CD14-positive monocyte (primary cell): ENCODE measurements around the gene RBM4B. TPM values are rescaled to one million over a fixed set of nuclear protein-coding genes. Genes with fewer than 3 reads are reported as not detected.

ENCODE experiments used
- DNase-seq, 3 donors: peaks; one replicate each; pipeline ENCODE4 v3.0.0-alpha.2; 2011 to 2022
- H2AFZ ChIP-seq: 2 replicates; pipeline ENCODE4 v1.6.0; 2012; ENCODE audit warnings: mild to moderate bottlenecking, low read depth, low read length, inconsistent platforms; ENCODE audit not compliant: insufficient read depth, poor library complexity, severe bottlenecking
- H3K27ac ChIP-seq, 2 donors: 1 replicate in 1 of 2; 2 replicates in 1 of 2; pipeline ENCODE4 v1.5.1; 2012 to 2013; ENCODE audit warnings: low read length in 2 of 2, control low read depth in 1 of 2, inconsistent platforms in 1 of 2, low read depth in 1 of 2, mild to moderate bottlenecking in 1 of 2
- H3K27me3 ChIP-seq, 2 donors: one replicate each; pipeline versions ENCODE4 v1.6.0 to v1.6.1; 2011 to 2013; ENCODE audit warnings: low read length in 2 of 2; ENCODE audit not compliant: control insufficient read depth in 2 of 2, insufficient read depth in 2 of 2
- H3K36me3 ChIP-seq, 2 donors: replicated peaks in 1 of 2; 1 replicate in 1 of 2; 2 replicates in 1 of 2; pipeline versions ENCODE4 v1.5.1 to v1.6.1; 2012 to 2013; ENCODE audit warnings: low read length in 2 of 2, control low read depth in 1 of 2, inconsistent platforms in 1 of 2, mild to moderate bottlenecking in 1 of 2; ENCODE audit not compliant: insufficient read depth in 2 of 2, control insufficient read depth in 1 of 2
- H3K4me1 ChIP-seq, 2 donors: 1 replicate in 1 of 2; 2 replicates in 1 of 2; pipeline versions ENCODE4 v1.5.1 to v1.6.1; 2012 to 2013; ENCODE audit warnings: low read length in 2 of 2, control low read depth in 1 of 2, inconsistent platforms in 1 of 2, mild to moderate bottlenecking in 1 of 2, moderate library complexity in 1 of 2; ENCODE audit not compliant: insufficient read depth in 2 of 2, control insufficient read depth in 1 of 2
- H3K4me2 ChIP-seq: replicated peaks from 2 replicates; pipeline ENCODE3; 2012; ENCODE audit warnings: low read length, moderate library complexity, mild to moderate bottlenecking; ENCODE audit not compliant: poor library complexity, severe bottlenecking; ENCODE audit errors: extremely low read depth
- H3K4me3 ChIP-seq, 3 experiments: fragments of 200-600 bp in 1 of 3; sonication (generic) in 1 of 3; replicated peaks in 1 of 3; 1 replicate in 2 of 3; 2 replicates in 1 of 3; pipeline ENCODE4 v1.5.1; 2011 to 2013; ENCODE audit warnings: low read length in 3 of 3, mild to moderate bottlenecking in 3 of 3, control low read depth in 2 of 3, low read depth in 2 of 3, inconsistent platforms in 1 of 3, moderate library complexity in 1 of 3
- H3K79me2 ChIP-seq: 2 replicates; pipeline ENCODE4 v1.6.0; 2012; ENCODE audit warnings: mild to moderate bottlenecking, control low read depth, inconsistent platforms, low read length, moderate library complexity; ENCODE audit not compliant: insufficient read depth
- H3K9ac ChIP-seq: 2 replicates; pipeline ENCODE4 v1.6.0; 2017; ENCODE audit warnings: low read length, mild to moderate bottlenecking; ENCODE audit not compliant: insufficient read depth, poor library complexity, severe bottlenecking
- H3K9me3 ChIP-seq, 2 donors: replicated peaks in 1 of 2; 1 replicate in 1 of 2; 2 replicates in 1 of 2; pipeline versions ENCODE4 v1.5.1 to v1.6.1; 2012 to 2013; ENCODE audit warnings: low read length in 2 of 2, control low read depth in 1 of 2; ENCODE audit not compliant: control insufficient read depth in 1 of 2, insufficient read depth in 1 of 2
- H4K20me1 ChIP-seq: 2 replicates; pipeline ENCODE4 v1.6.0; 2012; ENCODE audit warnings: mild to moderate bottlenecking, low read length, control low read depth, moderate library complexity; ENCODE audit not compliant: insufficient read depth
- H3K27ac Mint-ChIP-seq, 7 donors: one replicate each; pipeline ENCODE4 v1.8.0; 2020; ENCODE audit warnings: mild to moderate bottlenecking in 7 of 7, mixed read lengths in 7 of 7, moderate library complexity in 6 of 7, inconsistent platforms in 2 of 7
- H3K27me3 Mint-ChIP-seq, 3 donors: one replicate each; pipeline ENCODE4 v1.8.0; 2021 to 2022; ENCODE audit warnings: low read depth in 3 of 3, mild to moderate bottlenecking in 3 of 3, mixed read lengths in 3 of 3, moderate library complexity in 3 of 3, inconsistent platforms in 1 of 3
- H3K36me3 Mint-ChIP-seq, 2 donors: one replicate each; pipeline ENCODE4 v1.8.0; 2020; ENCODE audit warnings: mixed read lengths in 2 of 2, inconsistent platforms in 1 of 2, mild to moderate bottlenecking in 1 of 2
- H3K4me1 Mint-ChIP-seq: one replicate; pipeline ENCODE4 v1.8.0; 2020; ENCODE audit warnings: mild to moderate bottlenecking, mixed read lengths
- H3K4me3 Mint-ChIP-seq, 2 donors: one replicate each; pipeline ENCODE4 v1.8.0; 2020; ENCODE audit warnings: mild to moderate bottlenecking in 2 of 2, mixed read lengths in 2 of 2, moderate library complexity in 1 of 2
- H3K9me3 Mint-ChIP-seq, 7 donors: one replicate each; pipeline ENCODE4 v1.8.0; 2020 to 2022; ENCODE audit warnings: mixed read lengths in 7 of 7, mild to moderate bottlenecking in 6 of 7, moderate library complexity in 6 of 7, inconsistent platforms in 2 of 7
- WGBS: methylation state at CpG from one replicate; pipeline ENCODE4 v1.1.5; 2013; ENCODE audit warnings: missing lambda C conversion rate; ENCODE audit not compliant: insufficient coverage; 5-methylcytosine and 5-hydroxymethylcytosine counted together
- intact Hi-C, 2 donors: fragments of 100-400 bp; cut with micrococcal nuclease; formaldehyde crosslinking; loops; one replicate each; pipeline versions ENCODE4 v1.15.0 to v1.15.1; 2023
- polyA plus RNA-seq, 3 donors: library from polyadenylated mRNA; depleted of rRNA in 1 of 3; unstranded in 2 of 3; stranded (reverse) in 1 of 3; fragments of 300-500 nt in 2 of 3; fragments of >200 nt in 1 of 3; fragmentation: Illumina TruSeq in 2 of 3; gene quantifications; 1 replicate in 2 of 3; 2 replicates in 1 of 3; pipeline ENCODE4 v1.2.3, GENCODE V29; 2012 to 2021
- TF ChIP-seq, protein P1 (sequence below): fragments of 200-600 bp; IDR thresholded peaks from one replicate; pipeline ENCODE4 v1.8.0; 2022; ENCODE audit warnings: antibody characterized with exemption, mild to moderate bottlenecking

The RBM4B gene
- polyA plus RNA-seq, 3 donors: 7.8 to 14.3 (median 11.2) TPM

DNA sequence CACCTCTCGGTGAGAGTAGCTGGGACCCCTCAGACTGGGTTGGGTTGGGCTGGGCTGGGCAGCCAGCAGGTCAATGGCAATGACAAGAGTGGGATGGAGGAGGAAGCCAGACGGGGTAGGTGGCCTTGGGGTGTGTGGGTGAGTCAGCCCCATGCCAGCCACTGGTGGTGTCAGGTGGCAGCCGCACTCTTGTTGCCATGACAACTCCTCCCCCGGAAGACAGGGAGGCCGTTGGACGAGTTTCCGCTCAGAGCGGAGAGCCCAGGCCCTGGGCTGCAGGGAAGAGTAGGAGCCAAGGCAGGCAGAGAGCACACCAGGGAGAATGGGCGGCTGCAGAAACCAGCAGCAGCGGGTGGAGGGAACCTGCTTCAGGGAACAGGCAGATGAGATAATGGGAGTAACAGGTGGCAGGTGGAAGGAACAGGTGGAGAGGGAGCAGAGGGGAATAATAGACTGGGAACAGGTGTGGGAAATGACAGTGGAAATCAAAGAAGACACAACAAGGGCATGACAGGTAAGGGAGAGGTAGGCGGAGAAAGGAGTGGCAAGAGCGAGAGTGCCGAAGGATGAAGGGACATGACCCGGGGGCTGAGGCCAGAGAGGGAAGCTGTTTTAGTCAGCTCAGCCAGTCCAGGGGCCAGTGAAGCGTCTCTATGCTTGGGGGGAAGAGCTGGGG, 42.7 kb upstream of the RBM4B start:
- Mint-ChIP-seq H3K36me3 (no peaks in the 10 kb centered on the region), H3K27ac (peak overlapping the region in 1 of 7 donors; percentile 72), H3K4me1 (peaks cover 12% of the 10 kb centered on the region), H3K27me3 (peaks cover 22 to 28% (median 27%) of the 10 kb centered on the region in 3 donors), H3K4me3 (no peak overlapping the region), H3K9me3 (peaks cover 0 to 4% (median 0%) of the 10 kb centered on the region in 7 donors)
- Histone ChIP-seq H4K20me1 (no peaks in the 10 kb centered on the region), H3K4me2 (no peak overlapping the region), H3K27ac (no peak overlapping the region), H3K9ac (no peak overlapping the region), H3K9me3 (peaks cover 0 to under 1% of the 10 kb centered on the region in 2 donors), H3K4me1 (no peaks in the 10 kb centered on the region), H3K27me3 (peaks cover 10 to 18% of the 10 kb centered on the region in 2 donors), H3K4me3 (no peak overlapping the region), H3K79me2 (no peaks in the 10 kb centered on the region), H3K36me3 (no peaks in the 10 kb centered on the region), H2AFZ (no peak overlapping the region)
- intact Hi-C loops: no loop called here
- 70% methylated on average over 12 of the region's 15 CpGs for WGBS
- DNase-seq: peak in 2 of 3 donors; percentile 4 to 31
- TF ChIP-seq, protein P1, sequence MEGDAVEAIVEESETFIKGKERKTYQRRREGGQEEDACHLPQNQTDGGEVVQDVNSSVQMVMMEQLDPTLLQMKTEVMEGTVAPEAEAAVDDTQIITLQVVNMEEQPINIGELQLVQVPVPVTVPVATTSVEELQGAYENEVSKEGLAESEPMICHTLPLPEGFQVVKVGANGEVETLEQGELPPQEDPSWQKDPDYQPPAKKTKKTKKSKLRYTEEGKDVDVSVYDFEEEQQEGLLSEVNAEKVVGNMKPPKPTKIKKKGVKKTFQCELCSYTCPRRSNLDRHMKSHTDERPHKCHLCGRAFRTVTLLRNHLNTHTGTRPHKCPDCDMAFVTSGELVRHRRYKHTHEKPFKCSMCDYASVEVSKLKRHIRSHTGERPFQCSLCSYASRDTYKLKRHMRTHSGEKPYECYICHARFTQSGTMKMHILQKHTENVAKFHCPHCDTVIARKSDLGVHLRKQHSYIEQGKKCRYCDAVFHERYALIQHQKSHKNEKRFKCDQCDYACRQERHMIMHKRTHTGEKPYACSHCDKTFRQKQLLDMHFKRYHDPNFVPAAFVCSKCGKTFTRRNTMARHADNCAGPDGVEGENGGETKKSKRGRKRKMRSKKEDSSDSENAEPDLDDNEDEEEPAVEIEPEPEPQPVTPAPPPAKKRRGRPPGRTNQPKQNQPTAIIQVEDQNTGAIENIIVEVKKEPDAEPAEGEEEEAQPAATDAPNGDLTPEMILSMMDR: no peak

DNA sequence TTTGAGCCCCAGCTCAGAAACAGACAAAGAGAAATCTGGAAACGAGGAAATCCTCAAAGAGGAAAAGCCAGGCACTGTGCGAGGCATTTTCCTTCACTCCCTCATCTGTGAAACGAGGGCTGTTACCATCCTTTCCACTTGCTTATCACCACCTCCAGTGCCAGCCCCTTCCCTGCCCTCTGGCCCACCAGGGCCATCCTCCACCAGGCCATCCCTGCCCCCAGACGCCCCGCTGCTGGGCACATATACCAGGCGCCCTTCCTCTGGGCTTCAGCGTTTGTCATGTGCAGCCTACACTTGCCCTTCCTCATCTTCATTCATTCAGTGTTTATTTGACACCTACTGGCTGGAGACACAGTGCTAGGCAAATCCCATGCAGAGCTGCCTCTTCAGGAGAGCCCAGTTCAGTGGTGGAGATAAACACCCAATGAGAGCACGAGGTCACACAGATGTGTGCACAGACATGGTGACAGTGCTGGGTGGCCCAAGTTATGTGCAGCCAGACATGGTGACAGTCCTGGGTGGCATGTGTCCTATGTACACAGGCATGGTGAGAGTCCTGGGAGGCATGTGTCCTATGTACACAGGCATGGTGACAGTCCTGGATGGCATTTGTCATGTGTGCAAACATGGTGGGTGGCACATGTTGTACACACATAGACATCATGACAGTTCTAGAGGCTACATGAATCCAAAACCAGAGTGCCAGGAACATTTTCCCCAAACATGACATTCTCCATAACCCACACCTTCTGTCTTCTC, 41.6 kb upstream of the RBM4B start:
- H3K27me3 Mint-ChIP-seq: peaks cover 12 to 19% (median 18%) of the 10 kb centered on the region in 3 donors
- Histone ChIP-seq H3K9me3 (no peaks in the 10 kb centered on the region), H3K27me3 (peaks cover 0 to 9% of the 10 kb centered on the region in 2 donors), H3K4me1 (no peaks in the 10 kb centered on the region), H3K27ac (no peak overlapping the region), H3K36me3 (no peaks in the 10 kb centered on the region), H3K4me3 (no peak overlapping the region), H3K4me2 (no peak overlapping the region), H4K20me1 (no peaks in the 10 kb centered on the region), H3K79me2 (no peaks in the 10 kb centered on the region), H3K9ac (no peak overlapping the region), H2AFZ (no peak overlapping the region)
- H3K4me1 Mint-ChIP-seq: peaks cover 12% of the 10 kb centered on the region
- no peak for DNase-seq
- WGBS: 89% methylated on average over 6 of the region's 8 CpGs
- H3K27ac Mint-ChIP-seq: peak overlapping the region in 1 of 7 donors; percentile 35
- H3K36me3 Mint-ChIP-seq: no peaks in the 10 kb centered on the region
- intact Hi-C loops: loop anchor here in 1 of 2 donors (5.0 kb wide), 1 partner anchor 98 kb away; no protein-coding TSS in a partner anchor
- H3K4me3 Mint-ChIP-seq: no peak overlapping the region
- H3K9me3 Mint-ChIP-seq: peaks cover 0 to 4% (median 0%) of the 10 kb centered on the region in 7 donors
- TF ChIP-seq, protein P1: no peak
